ENCODE data around the gene HEMGN. TPM values are rescaled to one million over a fixed set of nuclear protein-coding genes. Genes with fewer than 3 reads are reported as not detected.

The HEMGN gene, protein sequence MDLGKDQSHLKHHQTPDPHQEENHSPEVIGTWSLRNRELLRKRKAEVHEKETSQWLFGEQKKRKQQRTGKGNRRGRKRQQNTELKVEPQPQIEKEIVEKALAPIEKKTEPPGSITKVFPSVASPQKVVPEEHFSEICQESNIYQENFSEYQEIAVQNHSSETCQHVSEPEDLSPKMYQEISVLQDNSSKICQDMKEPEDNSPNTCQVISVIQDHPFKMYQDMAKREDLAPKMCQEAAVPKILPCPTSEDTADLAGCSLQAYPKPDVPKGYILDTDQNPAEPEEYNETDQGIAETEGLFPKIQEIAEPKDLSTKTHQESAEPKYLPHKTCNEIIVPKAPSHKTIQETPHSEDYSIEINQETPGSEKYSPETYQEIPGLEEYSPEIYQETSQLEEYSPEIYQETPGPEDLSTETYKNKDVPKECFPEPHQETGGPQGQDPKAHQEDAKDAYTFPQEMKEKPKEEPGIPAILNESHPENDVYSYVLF
- total RNA-seq (1 to 10 TPM; 1.3 to 9.0 TPM), total RNA-seq (1.6 to 2.1 reads per million in 2 donors)

- ATAC-seq, result peak; percentile 99
- Mint-ChIP-seq H3K27me3 (no peaks in the 10 kb centered on the region), H3K4me3 (no peak within 1 kb of the TSS), H3K4me1 (peaks cover 20% of the 10 kb centered on the region), H3K27ac (peak within 1 kb of the TSS; percentile 86), H3K36me3 (ENCODE audit: low read depth) (no peaks in the 10 kb centered on the region)
- peak in 1 of 3 donors; percentile 19 for DNase-seq
- H3K9me3 ChIP-seq (ENCODE audit: control insufficient read depth, low read length, poor library complexity, severe bottlenecking), result no peaks in the 10 kb centered on the region
These were observed at the start of gene HEMGN for GRCh38 chr9:97938081-97938644. Gene HEMGN, minus strand, starts transcription at chr9:97938172. Its CDS starts 36 bp downstream, at chr9:97938136.

GRCh38 chr9:97987487-97987886 is 49.5 kb upstream of the HEMGN start:
- peak overlapping the region; percentile 79 for H3K27ac Mint-ChIP-seq
- ATAC-seq, result no peak
- no peak overlapping the region for H3K4me3 Mint-ChIP-seq
- H3K36me3 Mint-ChIP-seq (ENCODE audit: low read depth), result no peaks in the 10 kb centered on the region
- peaks cover 55% of the 10 kb centered on the region for H3K4me1 Mint-ChIP-seq
- no peaks in the 10 kb centered on the region for H3K27me3 Mint-ChIP-seq
- no peaks in the 10 kb centered on the region for H3K9me3 ChIP-seq (ENCODE audit: control insufficient read depth, low read length, poor library complexity, severe bottlenecking)
- no peak for DNase-seq

- Mint-ChIP-seq H3K4me1 (peaks cover 49% of the 10 kb centered on the region), H3K36me3 (ENCODE audit: low read depth) (no peaks in the 10 kb centered on the region), H3K27me3 (no peaks in the 10 kb centered on the region), H3K27ac (peak overlapping the region; percentile 95), H3K4me3 (peak overlapping the region; percentile 86)
- H3K9me3 ChIP-seq (ENCODE audit: control insufficient read depth, low read length, poor library complexity, severe bottlenecking), result no peaks in the 10 kb centered on the region
- ATAC-seq (peak; percentile 2), DNase-seq (peak in 2 of 3 donors; percentile 7 to 24)
These were observed 47.3 kb upstream of the HEMGN start for GRCh38 chr9:97985058-97985861.

- Mint-ChIP-seq H3K4me1 (peaks cover 46% of the 10 kb centered on the region), H3K27ac (peak overlapping the region; percentile 95), H3K4me3 (peak overlapping the region; percentile 64), H3K27me3 (no peaks in the 10 kb centered on the region), H3K36me3 (ENCODE audit: low read depth) (no peaks in the 10 kb centered on the region)
- peak; percentile 71 to 74 (median 73) for DNase-seq
- H3K9me3 ChIP-seq (ENCODE audit: control insufficient read depth, low read length, poor library complexity, severe bottlenecking), result no peaks in the 10 kb centered on the region
- peak; percentile 47 for ATAC-seq
These were observed 46.5 kb upstream of the HEMGN start for GRCh38 chr9:97984188-97985057.

- Mint-ChIP-seq H3K27me3 (no peaks in the 10 kb centered on the region), H3K4me1 (peaks cover 41% of the 10 kb centered on the region), H3K27ac (peak overlapping the region; percentile 11), H3K36me3 (ENCODE audit: low read depth) (no peaks in the 10 kb centered on the region), H3K4me3 (peak overlapping the region; percentile 87)
- peak; percentile 49 to 53 (median 52) for DNase-seq
- peak; percentile 35 for ATAC-seq
- no peaks in the 10 kb centered on the region for H3K9me3 ChIP-seq (ENCODE audit: control insufficient read depth, low read length, poor library complexity, severe bottlenecking)
These were observed 45.7 kb upstream of the HEMGN start for GRCh38 chr9:97983589-97984187.

DNA sequence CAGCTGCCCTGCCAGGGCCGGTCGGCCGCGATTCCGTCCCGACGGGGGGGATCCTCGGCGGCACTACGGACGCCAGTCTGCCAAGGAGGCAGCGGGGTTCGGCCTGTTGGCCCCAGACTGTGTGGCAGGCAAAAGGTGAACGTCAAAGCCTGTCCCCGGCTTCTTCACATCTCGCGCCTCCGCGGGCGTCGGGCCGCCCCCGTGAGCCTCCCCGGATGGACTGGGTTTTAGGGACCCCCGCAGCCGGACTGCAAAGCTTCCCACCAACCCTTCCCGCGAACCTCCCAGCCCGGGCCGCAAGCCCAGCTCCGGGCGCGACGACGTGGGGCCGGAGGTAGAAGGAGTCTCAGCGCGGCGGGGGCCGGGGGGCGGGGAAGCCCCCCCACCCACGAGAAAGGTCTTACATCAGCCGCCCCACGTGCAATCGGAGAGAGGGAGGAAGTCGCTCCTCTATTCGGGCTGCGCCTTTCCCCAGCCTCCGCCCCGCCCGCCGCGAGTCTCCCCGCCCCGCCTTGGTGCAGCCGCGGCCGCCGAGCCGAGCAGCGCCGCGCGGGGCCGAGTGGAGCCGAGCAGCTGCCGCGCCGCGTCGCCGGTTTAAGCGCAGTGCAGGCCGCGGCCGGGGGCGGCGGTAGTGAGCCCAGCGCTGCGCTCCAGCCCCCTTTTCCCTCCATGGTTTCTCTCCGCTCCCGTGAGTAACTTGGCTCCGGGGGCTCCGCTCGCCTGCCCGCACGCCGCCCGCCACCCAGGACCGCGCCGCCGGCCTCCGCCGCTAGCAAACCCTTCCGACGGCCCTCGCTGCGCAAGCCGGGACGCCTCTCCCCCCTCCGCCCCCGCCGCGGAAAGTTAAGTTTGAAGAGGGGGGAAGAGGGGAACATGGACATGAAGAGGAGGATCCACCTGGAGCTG is 45.0 kb upstream of the HEMGN start, which contains the start of gene ANP32B:
Gene ANP32B, plus strand, starts transcription at position 659 of the 906 bp plus-strand sequence. Its CDS starts 215 bp downstream, at position 874.
- ATAC-seq (peak; percentile 85), DNase-seq (peak; percentile 93 to 94 (median 94))
- Mint-ChIP-seq H3K4me1 (peaks cover 36% of the 10 kb centered on the region), H3K4me3 (peak within 1 kb of the TSS; percentile 87), H3K27ac (peak within 1 kb of the TSS; percentile 11), H3K27me3 (no peaks in the 10 kb centered on the region), H3K36me3 (ENCODE audit: low read depth) (no peaks in the 10 kb centered on the region)
- H3K9me3 ChIP-seq (ENCODE audit: control insufficient read depth, low read length, poor library complexity, severe bottlenecking), result no peaks in the 10 kb centered on the region

GRCh38 chr9:97981846-97982682 is 44.1 kb upstream of the HEMGN start:
- Mint-ChIP-seq H3K4me1 (peaks cover 30% of the 10 kb centered on the region), H3K4me3 (peak overlapping the region; percentile 87), H3K27ac (no peak overlapping the region), H3K36me3 (ENCODE audit: low read depth) (no peaks in the 10 kb centered on the region), H3K27me3 (no peaks in the 10 kb centered on the region)
- no peak for DNase-seq
- no peak for ATAC-seq
- H3K9me3 ChIP-seq (ENCODE audit: control insufficient read depth, low read length, poor library complexity, severe bottlenecking), result no peaks in the 10 kb centered on the region

DNA sequence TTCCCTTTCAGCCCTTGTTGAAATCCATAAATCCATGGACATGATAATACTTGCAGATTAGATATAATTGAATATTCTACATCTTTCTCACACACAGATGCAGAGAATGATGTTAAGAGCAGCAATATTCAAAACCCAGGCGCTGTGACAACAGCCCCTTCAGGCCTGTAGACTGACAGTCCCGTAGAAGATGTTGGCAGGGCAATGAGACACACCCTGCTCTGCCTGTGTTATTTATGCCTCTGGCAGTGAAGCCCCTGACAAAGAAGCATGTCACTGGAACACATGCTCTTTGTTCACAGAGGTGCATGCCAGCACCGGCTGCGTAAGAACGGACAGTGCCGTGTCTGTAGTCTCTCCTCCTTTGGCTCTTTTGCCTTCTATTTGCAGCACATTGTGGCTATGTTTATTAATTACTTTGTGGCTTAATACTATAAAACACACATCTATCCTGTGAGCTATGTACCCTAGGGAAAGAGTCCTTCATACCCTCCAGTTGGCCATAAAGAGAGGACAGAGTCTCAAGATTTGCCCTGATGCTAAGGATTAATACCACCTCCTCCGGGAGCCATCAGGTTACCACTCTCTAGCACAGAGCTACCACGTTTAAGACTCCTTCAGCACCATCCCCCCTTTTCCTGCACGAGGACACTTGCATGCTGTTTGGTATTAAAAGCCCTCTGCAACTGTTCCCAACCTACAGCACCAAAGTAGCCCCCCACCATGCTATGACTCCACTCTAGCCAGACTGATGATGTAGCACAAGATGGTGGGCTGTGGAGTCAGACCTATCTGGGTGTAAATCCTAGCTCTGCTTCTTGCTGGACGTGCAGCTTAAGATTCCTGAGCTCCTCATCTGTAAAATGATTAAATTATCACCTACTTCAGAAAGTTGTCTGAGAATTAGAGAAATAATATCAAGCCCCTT is 43.2 kb upstream of the HEMGN start:
- Mint-ChIP-seq H3K27ac (no peak overlapping the region), H3K4me1 (peaks cover 23% of the 10 kb centered on the region), H3K4me3 (no peak overlapping the region), H3K36me3 (ENCODE audit: low read depth) (no peaks in the 10 kb centered on the region), H3K27me3 (no peaks in the 10 kb centered on the region)
- ATAC-seq (no peak), DNase-seq (no peak)
- H3K9me3 ChIP-seq (ENCODE audit: control insufficient read depth, low read length, poor library complexity, severe bottlenecking), result no peaks in the 10 kb centered on the region

GRCh38 chr9:97980479-97980803 is 42.5 kb upstream of the HEMGN start:
- no peaks in the 10 kb centered on the region for H3K9me3 ChIP-seq (ENCODE audit: control insufficient read depth, low read length, poor library complexity, severe bottlenecking)
- DNase-seq (no peak), ATAC-seq (no peak)
- Mint-ChIP-seq H3K4me3 (no peak overlapping the region), H3K27me3 (no peaks in the 10 kb centered on the region), H3K27ac (no peak overlapping the region), H3K4me1 (peaks cover 18% of the 10 kb centered on the region), H3K36me3 (ENCODE audit: low read depth) (no peaks in the 10 kb centered on the region)

DNA sequence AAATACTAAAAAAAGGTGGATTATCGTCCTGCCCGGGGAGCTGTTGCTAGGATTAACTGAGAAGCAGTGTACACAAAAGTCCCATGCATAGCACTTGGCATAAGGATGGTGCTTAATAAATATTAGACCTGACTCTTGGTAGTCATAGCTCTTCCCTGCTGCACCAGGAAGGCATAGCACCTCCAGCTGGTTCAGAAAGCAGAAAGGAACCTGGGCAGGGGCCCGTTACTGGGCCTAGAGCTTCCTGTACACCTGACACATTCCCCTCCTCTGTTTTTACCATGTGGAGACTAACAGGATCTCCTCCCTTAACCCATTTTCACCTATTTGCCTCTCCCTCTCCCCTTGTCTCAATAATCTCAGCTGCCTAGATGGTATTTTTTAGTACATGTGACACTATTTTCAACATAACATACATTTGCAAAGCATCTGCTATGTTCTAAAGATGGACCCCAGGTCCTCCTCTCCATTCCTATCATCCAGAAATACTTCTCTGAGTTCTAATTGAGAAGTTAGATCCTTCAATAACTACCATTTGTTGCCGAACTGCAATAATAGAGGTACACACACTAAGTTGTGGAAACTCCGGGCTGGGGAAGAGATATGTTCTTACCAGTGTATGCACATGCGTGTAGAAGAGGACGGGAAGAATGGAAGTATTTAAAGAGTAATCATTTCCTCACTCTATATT is 42.0 kb upstream of the HEMGN start:
- H3K9me3 ChIP-seq (ENCODE audit: control insufficient read depth, low read length, poor library complexity, severe bottlenecking), result no peaks in the 10 kb centered on the region
- ATAC-seq, result no peak
- Mint-ChIP-seq H3K4me3 (no peak overlapping the region), H3K4me1 (peaks cover 16% of the 10 kb centered on the region), H3K36me3 (ENCODE audit: low read depth) (no peaks in the 10 kb centered on the region), H3K27me3 (no peaks in the 10 kb centered on the region), H3K27ac (peak overlapping the region; percentile 21)
- DNase-seq, result no peak

Data from T-helper 17 cell (primary cell).